ENCODE results near the gene CPA1.
A peak's percentile ranks its signal among the peaks of the same experiment; 100 is the strongest.

CPA1 gene

GRCh38 chr7:130351791-130352090 lies 28.6 kb upstream of the CPA1 start:
- H3K9ac ChIP-seq (ENCODE audit: low read length): peak overlapping the region; percentile 38; the same call in 1 of the 2 replicates
- H4K20me1 ChIP-seq (ENCODE audit: insufficient read depth, low read length): no peaks in the 10 kb centered on the region
- no peak overlapping the region for H3K4me3 ChIP-seq (ENCODE audit: low read depth, low read length, poor library complexity, severe bottlenecking)
- no peaks in the 10 kb centered on the region for H3K79me2 ChIP-seq (ENCODE audit: insufficient read depth, low read length)
- no peak overlapping the region for H2AFZ ChIP-seq (ENCODE audit: low read length)
- H3K27me3 ChIP-seq (ENCODE audit: insufficient read depth, low read length): no peaks in the 10 kb centered on the region
- peak overlapping the region; percentile 42; the same call in 1 of the 2 replicates for H3K4me2 ChIP-seq (ENCODE audit: low read length)
- no peaks in the 10 kb centered on the region for H3K9me3 ChIP-seq (ENCODE audit: low read length)
- H3K27ac ChIP-seq (ENCODE audit: low read depth, low read length, poor library complexity, severe bottlenecking): peak overlapping the region; percentile 57
- peaks cover 57% of the 10 kb centered on the region for H3K4me1 ChIP-seq (ENCODE audit: insufficient read depth, low read length, severe bottlenecking)
- H3K9me2 ChIP-seq (ENCODE audit: low read depth, low read length): no peaks in the 10 kb centered on the region
- H3K36me3 ChIP-seq (ENCODE audit: insufficient read depth, low read length): no peaks in the 10 kb centered on the region
- no peaks in the 10 kb centered on the region for H3F3A ChIP-seq (ENCODE audit: insufficient read depth, low read length)
- TF ChIP-seq EZH2 (IDR thresholded peaks at IDR 0.05; ENCODE audit: borderline replicate concordance, low read length): no peak
- TF ChIP-seq CTCF (IDR thresholded peaks at IDR 0.05; ENCODE audit: low read length): no peak

GRCh38 chr7:130352194-130353074 lies 27.9 kb upstream of the CPA1 start:
- peak overlapping the region; percentile 57 for H3K27ac ChIP-seq (ENCODE audit: low read depth, low read length, poor library complexity, severe bottlenecking)
- H4K20me1 ChIP-seq (ENCODE audit: insufficient read depth, low read length): no peaks in the 10 kb centered on the region
- H3K79me2 ChIP-seq (ENCODE audit: insufficient read depth, low read length): no peaks in the 10 kb centered on the region
- H3K27me3 ChIP-seq (ENCODE audit: insufficient read depth, low read length): no peaks in the 10 kb centered on the region
- H3K9me2 ChIP-seq (ENCODE audit: low read depth, low read length): no peaks in the 10 kb centered on the region
- H3K4me3 ChIP-seq (ENCODE audit: low read depth, low read length, poor library complexity, severe bottlenecking): no peak overlapping the region
- no peaks in the 10 kb centered on the region for H3F3A ChIP-seq (ENCODE audit: insufficient read depth, low read length)
- TF ChIP-seq CTCF (IDR thresholded peaks at IDR 0.05; ENCODE audit: low read length) (no peak), EZH2 (IDR thresholded peaks at IDR 0.05; ENCODE audit: borderline replicate concordance, low read length) (no peak)
- H3K9me3 ChIP-seq (ENCODE audit: low read length): no peaks in the 10 kb centered on the region
- H3K4me1 ChIP-seq (ENCODE audit: insufficient read depth, low read length, severe bottlenecking): peaks cover 61% of the 10 kb centered on the region
- H3K4me2 ChIP-seq (ENCODE audit: low read length): peak overlapping the region; percentile 42; the same call in 1 of the 2 replicates
- H3K36me3 ChIP-seq (ENCODE audit: insufficient read depth, low read length): no peaks in the 10 kb centered on the region
- peak overlapping the region; percentile 38; the same call in 1 of the 2 replicates for H3K9ac ChIP-seq (ENCODE audit: low read length)
- no peak overlapping the region for H2AFZ ChIP-seq (ENCODE audit: low read length)

- H3K9me2 ChIP-seq (ENCODE audit: low read depth, low read length): no peaks in the 10 kb centered on the region
- no peak overlapping the region for H3K9ac ChIP-seq (ENCODE audit: low read length)
- no peaks in the 10 kb centered on the region for H3K36me3 ChIP-seq (ENCODE audit: insufficient read depth, low read length)
- H3K9me3 ChIP-seq (ENCODE audit: low read length): 0 out of 2 replicates have a peak, but pooled peaks cover under 1% of the 10 kb centered on the region
- no peaks in the 10 kb centered on the region for H3K27me3 ChIP-seq (ENCODE audit: insufficient read depth, low read length)
- no peak for TF ChIP-seq EZH2 (IDR thresholded peaks at IDR 0.05; ENCODE audit: borderline replicate concordance, low read length)
- no peak for TF ChIP-seq CTCF (IDR thresholded peaks at IDR 0.05; ENCODE audit: low read length)
- no peak overlapping the region for H2AFZ ChIP-seq (ENCODE audit: low read length)
- peaks cover 61% of the 10 kb centered on the region for H3K4me1 ChIP-seq (ENCODE audit: insufficient read depth, low read length, severe bottlenecking)
- no peak overlapping the region for H3K4me3 ChIP-seq (ENCODE audit: low read depth, low read length, poor library complexity, severe bottlenecking)
- H3K27ac ChIP-seq (ENCODE audit: low read depth, low read length, poor library complexity, severe bottlenecking): no peak overlapping the region
- H3K79me2 ChIP-seq (ENCODE audit: insufficient read depth, low read length): no peaks in the 10 kb centered on the region
- no peak overlapping the region for H3K4me2 ChIP-seq (ENCODE audit: low read length)
- no peaks in the 10 kb centered on the region for H4K20me1 ChIP-seq (ENCODE audit: insufficient read depth, low read length)
- H3F3A ChIP-seq (ENCODE audit: insufficient read depth, low read length): no peaks in the 10 kb centered on the region
Observed at GRCh38 chr7:130353196-130353595, 27.1 kb upstream of the CPA1 start.
